IPS-20b (cell line): ENCODE data around the gene MUC20.
"Not testable (repeated sequence)": the region's sequence is repeated elsewhere in the genome, so short reads cannot be mapped to it uniquely, and the experiment has no call there.

Experiments used
- H3K27ac ChIP-seq: one replicate; pipeline ENCODE4 v1.5.1; 2013; ENCODE audit warnings: low read length
- H3K27me3 ChIP-seq: 2 replicates; pipeline ENCODE4 v1.6.1; 2013; ENCODE audit warnings: mild to moderate bottlenecking, low read length, inconsistent platforms; ENCODE audit not compliant: insufficient read depth
- H3K36me3 ChIP-seq: 2 replicates; pipeline ENCODE4 v1.6.1; 2013; ENCODE audit warnings: low read depth, mild to moderate bottlenecking, inconsistent platforms, low read length, moderate library complexity; ENCODE audit not compliant: insufficient read depth
- H3K4me1 ChIP-seq: 2 replicates; pipeline ENCODE4 v1.6.1; 2013; ENCODE audit warnings: mild to moderate bottlenecking, control low read depth, inconsistent platforms, low read length, moderate library complexity; ENCODE audit not compliant: insufficient read depth
- H3K4me3 ChIP-seq: 2 replicates; pipeline ENCODE4 v1.5.1; 2013; ENCODE audit warnings: mild to moderate bottlenecking, low read length, inconsistent platforms
- H3K9ac ChIP-seq: 2 replicates; pipeline ENCODE4 v1.6.1; 2013; ENCODE audit warnings: low read depth, mild to moderate bottlenecking, inconsistent platforms, low read length, moderate library complexity
- H3K9me3 ChIP-seq: 2 replicates; pipeline ENCODE4 v1.6.1; 2013; ENCODE audit warnings: mild to moderate bottlenecking, low read depth, low read length, inconsistent platforms; ENCODE audit not compliant: insufficient read depth

MUC20 gene

DNA sequence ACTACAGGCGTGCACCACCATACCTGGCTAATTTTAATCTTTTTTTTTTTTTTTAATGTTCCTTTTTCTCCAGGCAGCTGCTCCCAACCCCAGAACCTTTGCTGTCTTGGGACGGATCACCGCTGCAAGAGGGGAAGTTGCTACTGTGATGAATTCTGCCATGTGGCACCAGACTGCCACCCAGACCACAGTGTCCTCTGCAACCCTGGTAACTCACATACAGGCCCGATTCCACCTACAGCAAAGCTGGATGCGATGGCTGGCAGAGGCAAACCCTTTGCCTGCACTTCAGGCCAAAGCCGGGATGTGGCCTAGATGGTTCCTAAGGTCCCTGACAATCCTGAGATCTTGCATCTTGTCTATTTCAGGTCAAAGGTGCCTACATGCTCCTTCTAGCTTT is 12.7 kb upstream of the MUC20 start:
- H3K36me3 ChIP-seq, result no peaks in the 10 kb centered on the region
- 0 out of 2 replicates have a peak, but pooled peaks cover 6% of the 10 kb centered on the region for H3K4me1 ChIP-seq
- H3K27me3 ChIP-seq, result peaks cover 3% of the 10 kb centered on the region; the same call in 1 of the 2 replicates
- H3K9ac ChIP-seq, result no peak overlapping the region
- H3K4me3 ChIP-seq, result no peak overlapping the region
- H3K9me3 ChIP-seq, result no peaks in the 10 kb centered on the region
- H3K27ac ChIP-seq, result no peak overlapping the region

DNA sequence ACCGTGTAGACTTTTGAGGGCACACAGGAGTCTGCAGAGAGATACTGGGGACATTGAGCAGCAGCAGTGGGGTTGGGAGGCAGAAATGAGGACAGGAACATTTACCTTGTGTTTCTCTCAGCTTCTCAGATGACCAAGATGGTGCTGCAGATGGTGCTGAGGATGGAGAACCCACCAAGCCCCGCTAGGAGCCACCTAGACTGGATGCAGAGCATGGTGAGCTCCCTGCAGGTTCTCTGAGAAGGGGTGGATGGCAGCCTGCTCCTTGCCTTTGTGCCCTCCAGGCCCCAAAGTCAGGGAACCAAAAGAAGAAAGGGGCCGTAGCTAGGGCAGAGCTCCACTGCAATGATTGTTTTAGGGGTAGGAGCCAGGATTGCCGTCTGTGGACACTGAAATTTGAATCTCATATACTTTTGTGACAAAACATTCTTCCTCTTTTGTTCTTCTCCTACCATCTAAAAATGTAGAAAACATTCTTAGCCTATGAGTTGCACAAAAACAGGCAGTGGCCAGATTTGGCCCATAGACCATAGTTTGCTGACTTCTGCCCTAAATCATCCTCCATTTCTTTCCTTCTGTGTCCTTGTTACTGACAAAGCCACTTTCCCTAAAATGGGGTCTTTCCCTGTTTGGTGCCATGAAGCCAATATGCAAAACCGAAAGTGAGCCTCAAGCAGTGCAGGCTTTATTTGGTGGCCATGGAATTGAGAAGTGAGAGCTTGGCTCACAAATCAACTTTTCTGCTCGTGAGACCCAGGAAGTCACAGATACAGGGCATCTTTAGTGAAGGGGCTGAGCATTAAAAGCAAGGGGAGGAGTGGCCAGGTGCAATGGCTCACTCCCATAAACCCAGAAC is 11.9 kb upstream of the MUC20 start:
- Histone ChIP-seq H3K36me3 (no peaks in the 10 kb centered on the region), H3K27ac (no peak overlapping the region), H3K27me3 (peaks cover 3% of the 10 kb centered on the region; the same call in 1 of the 2 replicates), H3K4me1 (0 out of 2 replicates have a peak, but pooled peaks cover 6% of the 10 kb centered on the region), H3K9me3 (no peaks in the 10 kb centered on the region), H3K4me3 (no peak overlapping the region), H3K9ac (no peak overlapping the region)

DNA sequence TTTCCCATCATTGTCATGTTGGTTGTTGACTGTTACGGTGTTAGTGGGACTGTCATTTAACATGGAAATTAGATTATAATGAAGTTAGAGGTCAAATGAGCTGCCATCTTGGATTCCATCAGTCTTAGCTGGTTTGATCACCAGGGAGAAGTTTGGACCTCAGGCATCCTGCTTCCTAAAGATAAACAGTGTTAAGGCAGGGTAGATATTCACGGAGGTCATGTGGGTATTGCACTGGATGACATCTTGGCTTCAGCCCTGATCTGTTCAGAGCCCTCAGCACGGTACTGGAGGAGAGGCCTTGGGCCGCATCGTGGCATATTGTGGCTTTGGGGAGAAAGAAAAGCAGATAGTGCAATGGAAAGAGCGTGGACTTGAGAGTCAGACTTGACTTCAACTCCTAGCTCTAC is 11.1 kb upstream of the MUC20 start:
- H3K4me3 ChIP-seq, result no peak overlapping the region

GRCh38 chr3:195710126-195710905 is 10.5 kb upstream of the MUC20 start:
- H3K4me1 ChIP-seq, H3K27me3 ChIP-seq, H3K36me3 ChIP-seq, H3K27ac ChIP-seq, H3K9me3 ChIP-seq, H3K9ac ChIP-seq, H3K4me3 ChIP-seq: not testable (repeated sequence)

More for the DNA sequence above, 11.1 kb upstream of the MUC20 start:
- H3K9me3 ChIP-seq, result no peaks in the 10 kb centered on the region
- H3K36me3 ChIP-seq, result no peaks in the 10 kb centered on the region
- H3K9ac ChIP-seq, result no peak overlapping the region
- H3K27ac ChIP-seq, result no peak overlapping the region
- peaks cover 3% of the 10 kb centered on the region; the same call in 1 of the 2 replicates for H3K27me3 ChIP-seq
- 0 out of 2 replicates have a peak, but pooled peaks cover 6% of the 10 kb centered on the region for H3K4me1 ChIP-seq

DNA sequence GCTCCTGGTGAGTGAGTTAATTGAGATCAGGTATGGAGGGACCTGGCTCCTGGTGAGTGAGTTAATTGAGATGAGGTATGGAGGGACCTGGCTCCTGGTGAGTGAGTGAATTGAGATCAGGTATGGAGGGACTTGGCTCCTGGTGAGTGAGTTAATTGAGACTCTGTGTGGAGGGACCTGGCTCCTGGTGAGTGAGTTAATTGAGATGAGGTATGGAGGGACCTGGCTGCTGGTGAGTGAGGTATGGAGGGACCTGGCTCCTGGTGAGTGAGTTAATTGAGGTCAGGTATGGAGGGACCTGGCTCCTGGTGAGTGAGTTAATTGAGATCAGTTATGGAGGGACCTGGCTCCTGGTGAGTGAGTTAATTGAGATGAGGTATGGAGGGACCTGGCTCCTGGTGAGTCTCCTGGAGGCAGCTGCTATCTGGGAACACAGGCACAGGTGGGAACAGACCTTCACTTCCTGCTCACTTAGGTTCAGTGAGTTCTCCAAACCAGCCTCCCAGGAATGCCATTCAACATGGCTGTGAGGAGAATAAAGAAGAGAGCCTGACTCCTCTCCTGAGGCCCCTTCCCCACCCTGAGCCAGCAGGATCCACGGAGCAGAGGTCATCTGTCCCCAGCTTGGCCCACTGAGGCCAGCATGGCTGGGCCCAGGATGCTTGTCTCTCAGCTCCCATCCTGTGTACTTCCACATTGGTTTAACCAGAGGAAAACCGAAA is 9.5 kb upstream of the MUC20 start:
- H3K27ac ChIP-seq, H3K4me1 ChIP-seq, H3K27me3 ChIP-seq, H3K9me3 ChIP-seq, H3K36me3 ChIP-seq, H3K4me3 ChIP-seq, H3K9ac ChIP-seq: not testable (repeated sequence)

GRCh38 chr3:195711813-195712534 is 8.8 kb upstream of the MUC20 start:
- H3K36me3 ChIP-seq, result no peaks in the 10 kb centered on the region
- no peaks in the 10 kb centered on the region for H3K4me1 ChIP-seq
- no peak overlapping the region for H3K27ac ChIP-seq
- peaks cover 3% of the 10 kb centered on the region; the same call in 1 of the 2 replicates for H3K27me3 ChIP-seq
- no peak overlapping the region for H3K4me3 ChIP-seq
- H3K9ac ChIP-seq, result no peak overlapping the region
- no peaks in the 10 kb centered on the region for H3K9me3 ChIP-seq

GRCh38 chr3:195712535-195712910 is 8.3 kb upstream of the MUC20 start:
- not testable (repeated sequence) for H3K36me3 ChIP-seq, H3K27me3 ChIP-seq, H3K9me3 ChIP-seq, H3K4me3 ChIP-seq, H3K4me1 ChIP-seq, H3K27ac ChIP-seq, H3K9ac ChIP-seq

- H3K27ac ChIP-seq, H3K9me3 ChIP-seq, H3K4me1 ChIP-seq, H3K36me3 ChIP-seq, H3K27me3 ChIP-seq, H3K9ac ChIP-seq, H3K4me3 ChIP-seq: not testable (repeated sequence)
Measured at GRCh38 chr3:195713150-195713549, 7.6 kb upstream of the MUC20 start.

GRCh38 chr3:195714380-195715011 is 6.3 kb upstream of the MUC20 start:
- 0 out of 2 replicates have a peak, but pooled peaks cover 3% of the 10 kb centered on the region for H3K27me3 ChIP-seq
- H3K4me1 ChIP-seq, result peaks cover 8% of the 10 kb centered on the region; the same call in 1 of the 2 replicates
- H3K36me3 ChIP-seq, result no peaks in the 10 kb centered on the region
- no peak overlapping the region for H3K9ac ChIP-seq
- H3K4me3 ChIP-seq, result no peak overlapping the region
- no peaks in the 10 kb centered on the region for H3K9me3 ChIP-seq
- H3K27ac ChIP-seq, result no peak overlapping the region

- Histone ChIP-seq H3K9ac (no peak overlapping the region), H3K27me3 (0 out of 2 replicates have a peak, but pooled peaks cover 3% of the 10 kb centered on the region), H3K4me3 (no peak overlapping the region), H3K4me1 (peaks cover 8% of the 10 kb centered on the region; the same call in 1 of the 2 replicates), H3K9me3 (no peaks in the 10 kb centered on the region), H3K36me3 (no peaks in the 10 kb centered on the region), H3K27ac (no peak overlapping the region)
Measured at GRCh38 chr3:195715134-195715533, 5.6 kb upstream of the MUC20 start.
